ENCODE data around the gene COL1A1.

COL1A1 gene

GRCh38 chr17:50209472-50210239 is 8.2 kb upstream of the COL1A1 start:
- no peak for TF ChIP-seq CTCF (IDR thresholded peaks at IDR 0.05)
- intact Hi-C loops (cut with DNase I; ENCODE audit: low total_unique reads), result no loop called here
- Histone ChIP-seq H3K27me3 (no peaks in the 10 kb centered on the region), H3K36me3 (no peaks in the 10 kb centered on the region), H3K9me3 (no peaks in the 10 kb centered on the region), H3K4me3 (no peak overlapping the region), H3K4me1 (peaks cover 0 to 88% (median 57%) of the 10 kb centered on the region in 4 donors), H3K27ac (peak overlapping the region; percentile 78 to 94)
- DNase-seq, result peak; percentile 88 to 95

GRCh38 chr17:50209133-50209471 is 7.7 kb upstream of the COL1A1 start:
- no peak for DNase-seq
- Histone ChIP-seq H3K36me3 (no peaks in the 10 kb centered on the region), H3K27ac (peak overlapping the region; percentile 78 to 94), H3K9me3 (no peaks in the 10 kb centered on the region), H3K27me3 (no peaks in the 10 kb centered on the region), H3K4me1 (peaks cover 0 to 88% (median 55%) of the 10 kb centered on the region in 4 donors), H3K4me3 (no peak overlapping the region)
- intact Hi-C loops (cut with DNase I; ENCODE audit: low total_unique reads), result no loop called here
- TF ChIP-seq CTCF (IDR thresholded peaks at IDR 0.05), result no peak

GRCh38 chr17:50208611-50209061 is 7.2 kb upstream of the COL1A1 start:
- Histone ChIP-seq H3K4me1 (peaks cover 0 to 88% (median 56%) of the 10 kb centered on the region in 4 donors), H3K27ac (peak overlapping the region; percentile 78 to 94), H3K9me3 (no peaks in the 10 kb centered on the region), H3K36me3 (no peaks in the 10 kb centered on the region), H3K27me3 (no peaks in the 10 kb centered on the region), H3K4me3 (no peak overlapping the region)
- intact Hi-C loops (cut with DNase I; ENCODE audit: low total_unique reads), result no loop called here
- DNase-seq, result peak in 1 of 2 donors; percentile 19
- TF ChIP-seq CTCF (IDR thresholded peaks at IDR 0.05), result no peak

- H3K36me3 ChIP-seq, result no peaks in the 10 kb centered on the region
- no peak overlapping the region for H3K4me3 ChIP-seq
- TF ChIP-seq CTCF (IDR thresholded peaks at IDR 0.05), result no peak
- H3K27me3 ChIP-seq, result no peaks in the 10 kb centered on the region
- intact Hi-C loops (cut with DNase I; ENCODE audit: low total_unique reads), result no loop called here
- peaks cover 0 to 92% (median 62%) of the 10 kb centered on the region in 4 donors for H3K4me1 ChIP-seq
- H3K9me3 ChIP-seq, result no peaks in the 10 kb centered on the region
- H3K27ac ChIP-seq, result peak overlapping the region; percentile 78 to 94
- peak in 1 of 2 donors; percentile 13 for DNase-seq
Measured at GRCh38 chr17:50207792-50208567, 6.5 kb upstream of the COL1A1 start.

- H3K9me3 ChIP-seq, result no peaks in the 10 kb centered on the region
- no peak for DNase-seq
- intact Hi-C loops (cut with DNase I; ENCODE audit: low total_unique reads), result no loop called here
- H3K27ac ChIP-seq, result peak overlapping the region; percentile 78 to 94
- H3K4me1 ChIP-seq, result peaks cover 0 to 92% (median 64%) of the 10 kb centered on the region in 4 donors
- TF ChIP-seq CTCF (IDR thresholded peaks at IDR 0.05), result no peak
- no peaks in the 10 kb centered on the region for H3K27me3 ChIP-seq
- peak overlapping the region in 1 of 2 donors; percentile 31 for H3K4me3 ChIP-seq
- H3K36me3 ChIP-seq, result no peaks in the 10 kb centered on the region
Measured at GRCh38 chr17:50207315-50207714, 5.9 kb upstream of the COL1A1 start.

Measured in tibial artery (tissue), 4 donors.